ENCODE measurements around the gene CCSER1. TPM values are rescaled to one million over a fixed set of nuclear protein-coding genes. Genes with fewer than 3 reads are reported as not detected.
"Not testable (repeated sequence)": the region's sequence is repeated elsewhere in the genome, so short reads cannot be mapped to it uniquely, and the experiment has no call there.

The CCSER1 gene
- total RNA-seq, 1 experiment from 2014 or later = 5.9 TPM

DNA sequence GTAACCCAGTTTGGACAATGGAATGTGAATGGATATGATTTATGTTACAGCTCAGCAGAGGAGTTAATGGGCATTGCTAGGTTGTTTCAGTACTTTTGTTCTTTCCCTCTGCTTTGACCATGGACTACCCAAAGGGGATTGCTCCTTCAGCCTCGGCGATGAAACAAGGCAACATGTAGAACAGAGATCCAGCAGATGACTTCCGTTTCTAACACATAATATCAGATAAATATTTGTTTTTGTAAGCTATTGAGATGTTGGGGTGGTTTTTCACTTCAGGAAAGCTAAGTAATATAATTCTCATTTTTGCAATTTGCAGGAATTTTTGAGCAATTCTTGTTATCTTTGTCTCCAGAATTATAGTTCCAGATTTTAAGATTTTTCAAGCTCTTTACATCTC is 1241.9 kb downstream of the CCSER1 start:
- no peaks in the 10 kb centered on the region for H4K20me1 ChIP-seq (ENCODE audit: insufficient read depth)
- intact Hi-C loops (cut with micrococcal nuclease; ENCODE audit: unreplicated experiment) = no loop called here
- DNase-seq = no peak
- no peaks in the 10 kb centered on the region for H3F3A ChIP-seq (ENCODE audit: insufficient read depth, low read depth)
- H3K9me2 ChIP-seq (ENCODE audit: insufficient read depth) = no peaks in the 10 kb centered on the region
- no peak overlapping the region for H2AFZ ChIP-seq
- H3K9me3 ChIP-seq (ENCODE audit: insufficient read depth, low read depth) = no peaks in the 10 kb centered on the region
- H3K27ac ChIP-seq = no peak overlapping the region
- TF ChIP-seq CTCF (conservative IDR thresholded peaks at IDR 0.05) (no peak), EZH2 (IDR thresholded peaks at IDR 0.05; ENCODE audit: low read depth) (no peak)
- CTCF ChIA-PET = interaction anchor here (0.6 kb wide), 2 partner anchors 9 to 254 kb away, joined by 3 to 8 read pairs; no protein-coding TSS in a partner anchor
- no peaks in the 10 kb centered on the region for H3K36me3 ChIP-seq (ENCODE audit: low read depth)
- BruUV-seq (replicated peaks) = no TSS peak
- no peak overlapping the region for H3K4me2 ChIP-seq
- no peak overlapping the region for H3K4me3 ChIP-seq
- no peaks in the 10 kb centered on the region for H3K79me2 ChIP-seq (ENCODE audit: low read depth)
- no peaks in the 10 kb centered on the region for H3K27me3 ChIP-seq (ENCODE audit: insufficient read depth, low read depth)
- no peaks in the 10 kb centered on the region for H3K4me1 ChIP-seq (replicated peaks; ENCODE audit: insufficient read depth)
- POLR2A ChIA-PET (ENCODE audit: unreplicated experiment) = no interaction called here

- Histone ChIP-seq H3K27me3 (ENCODE audit: insufficient read depth, low read depth) (no peaks in the 10 kb centered on the region), H3K4me2 (no peak overlapping the region), H3F3A (ENCODE audit: insufficient read depth, low read depth) (no peaks in the 10 kb centered on the region), H3K4me3 (no peak overlapping the region), H3K9me3 (ENCODE audit: insufficient read depth, low read depth) (no peaks in the 10 kb centered on the region), H2AFZ (no peak overlapping the region), H3K4me1 (replicated peaks; ENCODE audit: insufficient read depth) (no peaks in the 10 kb centered on the region), H3K9me2 (ENCODE audit: insufficient read depth) (no peaks in the 10 kb centered on the region), H3K27ac (no peak overlapping the region), H3K36me3 (ENCODE audit: low read depth) (no peaks in the 10 kb centered on the region), H3K79me2 (ENCODE audit: low read depth) (no peaks in the 10 kb centered on the region), H4K20me1 (ENCODE audit: insufficient read depth) (no peaks in the 10 kb centered on the region)
- no peak for DNase-seq
- no TSS peak for BruUV-seq (replicated peaks)
- intact Hi-C loops (cut with micrococcal nuclease; ENCODE audit: unreplicated experiment) = no loop called here
- ChIA-PET POLR2A (ENCODE audit: unreplicated experiment) (no interaction called here), CTCF (no interaction called here)
- no peak for TF ChIP-seq EZH2 (IDR thresholded peaks at IDR 0.05; ENCODE audit: low read depth)
- no peak for TF ChIP-seq CTCF (conservative IDR thresholded peaks at IDR 0.05)
These were observed 1246.4 kb downstream of the CCSER1 start for GRCh38 chr4:91373546-91373945.

- H3K36me3 ChIP-seq (ENCODE audit: low read depth); BruUV-seq (replicated peaks); H3F3A ChIP-seq (ENCODE audit: insufficient read depth, low read depth); H3K4me2 ChIP-seq; H4K20me1 ChIP-seq (ENCODE audit: insufficient read depth); H2AFZ ChIP-seq; POLR2A ChIA-PET (ENCODE audit: unreplicated experiment); DNase-seq; CTCF ChIA-PET; H3K27ac ChIP-seq; H3K4me1 ChIP-seq (replicated peaks; ENCODE audit: insufficient read depth); H3K9me2 ChIP-seq (ENCODE audit: insufficient read depth); intact Hi-C loops (cut with micrococcal nuclease; ENCODE audit: unreplicated experiment); H3K27me3 ChIP-seq (ENCODE audit: insufficient read depth, low read depth); H3K4me3 ChIP-seq; H3K79me2 ChIP-seq (ENCODE audit: low read depth); H3K9me3 ChIP-seq (ENCODE audit: insufficient read depth, low read depth): not testable (repeated sequence)
These were observed 1278.2 kb downstream of the CCSER1 start for GRCh38 chr4:91405431-91405830.

DNA sequence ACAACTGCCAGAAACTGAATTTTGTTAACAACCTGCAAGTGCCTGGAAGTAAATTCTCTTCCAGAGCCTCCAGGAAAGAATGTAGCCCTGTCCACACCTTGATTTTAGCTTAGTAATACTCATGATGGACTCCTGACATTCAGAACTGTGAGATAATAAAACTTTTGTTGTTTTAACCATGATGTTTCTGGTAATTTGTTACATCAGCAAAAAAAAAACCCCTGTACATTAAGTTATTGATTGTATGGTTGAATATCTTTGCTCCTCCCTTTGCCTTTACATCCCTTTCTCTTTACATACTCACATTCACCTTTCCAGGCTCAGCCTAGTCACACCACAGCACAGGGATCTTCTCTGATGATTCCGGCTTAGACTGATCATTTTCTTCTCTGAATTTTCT is 1294.8 kb downstream of the CCSER1 start:
- Histone ChIP-seq H3K27ac (no peak overlapping the region), H3K79me2 (ENCODE audit: low read depth) (no peaks in the 10 kb centered on the region), H3K4me1 (replicated peaks; ENCODE audit: insufficient read depth) (no peaks in the 10 kb centered on the region), H3K9me2 (ENCODE audit: insufficient read depth) (no peaks in the 10 kb centered on the region), H3K4me2 (no peak overlapping the region), H2AFZ (no peak overlapping the region), H3K36me3 (ENCODE audit: low read depth) (no peaks in the 10 kb centered on the region), H3F3A (ENCODE audit: insufficient read depth, low read depth) (no peaks in the 10 kb centered on the region), H4K20me1 (ENCODE audit: insufficient read depth) (no peaks in the 10 kb centered on the region), H3K4me3 (no peak overlapping the region), H3K27me3 (ENCODE audit: insufficient read depth, low read depth) (no peaks in the 10 kb centered on the region), H3K9me3 (ENCODE audit: insufficient read depth, low read depth) (no peaks in the 10 kb centered on the region)
- TF ChIP-seq EZH2 (IDR thresholded peaks at IDR 0.05; ENCODE audit: low read depth) (no peak), CTCF (conservative IDR thresholded peaks at IDR 0.05) (no peak)
- ChIA-PET CTCF (no interaction called here), POLR2A (ENCODE audit: unreplicated experiment) (no interaction called here)
- intact Hi-C loops (cut with micrococcal nuclease; ENCODE audit: unreplicated experiment) = no loop called here
- BruUV-seq (replicated peaks) = no TSS peak
- DNase-seq = no peak

Measured in PC-9 (cell line).